Activated naive CD4-positive, alpha-beta T cell treated with anti-CD3 and anti-CD28 coated beads for 36 hours (primary cell): ENCODE measurements around the gene TFPT. TPM values are rescaled to one million over a fixed set of nuclear protein-coding genes. Genes with fewer than 3 reads are reported as not detected.

ENCODE experiments used
- CTCF ChIA-PET: fragments of 350-600 bp; sonication (Branson Sonifier 250); formaldehyde crosslinking; loops from one replicate; lab custom pipeline; 2021; ENCODE audit warnings: antibody characterized with exemption; lab: Charles Lee
- DNase-seq: peaks from one replicate; pipeline ENCODE4 v3.0.0-alpha.2; 2020
- H3K27ac Mint-ChIP-seq: one replicate; pipeline ENCODE4 v1.8.0; 2021; ENCODE audit warnings: mild to moderate bottlenecking, mixed read lengths
- H3K27me3 Mint-ChIP-seq: one replicate; pipeline ENCODE4 v1.8.0; 2021; ENCODE audit warnings: low read depth, mixed read lengths
- H3K36me3 Mint-ChIP-seq: one replicate; pipeline ENCODE4 v1.8.0; 2021; ENCODE audit warnings: low read depth, mixed read lengths
- H3K4me1 Mint-ChIP-seq: one replicate; pipeline ENCODE4 v1.8.0; 2021; ENCODE audit warnings: low read depth, mixed read lengths
- H3K4me3 Mint-ChIP-seq: one replicate; pipeline ENCODE4 v1.8.0; 2021; ENCODE audit warnings: mild to moderate bottlenecking, moderate library complexity, mixed read lengths
- H3K9me3 Mint-ChIP-seq: one replicate; pipeline ENCODE4 v1.8.0; 2021; ENCODE audit warnings: mixed read lengths
- intact Hi-C: fragments of 100-400 bp; cut with micrococcal nuclease; formaldehyde crosslinking; loops from one replicate; pipeline ENCODE4 v1.15.1; 2023
- total RNA-seq, 2 experiments: library from RNA; stranded (reverse); gene quantifications; one replicate each; pipeline ENCODE4 v1.2.3, GENCODE V29; 2021

Gene TFPT
- total RNA-seq, 2 experiments from 2014 or later, result 17.0 to 17.3 TPM

GRCh38 chr19:54128796-54129616, 13.5 kb upstream of the TFPT start:
- H3K4me1 Mint-ChIP-seq, result no peaks in the 10 kb centered on the region
- no peaks in the 10 kb centered on the region for H3K27me3 Mint-ChIP-seq
- peaks cover 15% of the 10 kb centered on the region for H3K36me3 Mint-ChIP-seq
- intact Hi-C loops, result no loop called here
- CTCF ChIA-PET, result no interaction called here
- H3K4me3 Mint-ChIP-seq, result no peak overlapping the region
- no peak for DNase-seq
- H3K9me3 Mint-ChIP-seq, result no peaks in the 10 kb centered on the region
- no peak overlapping the region for H3K27ac Mint-ChIP-seq

DNA sequence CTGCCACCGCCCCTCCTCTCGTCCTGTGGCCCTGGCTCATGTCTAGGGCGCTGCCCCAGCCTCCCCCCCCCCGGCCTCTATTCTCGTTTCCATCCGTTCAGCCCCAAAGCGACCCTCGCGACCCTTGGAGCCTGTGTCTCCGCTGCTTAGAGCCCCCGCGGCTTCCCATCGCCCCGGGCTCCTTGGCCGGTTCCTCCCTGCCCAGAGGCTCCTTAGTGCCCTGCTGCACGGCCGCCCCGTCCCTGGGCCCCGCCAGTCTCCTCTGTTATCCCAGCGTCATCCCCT, 12.9 kb upstream of the TFPT start:
- H3K27me3 Mint-ChIP-seq, result no peaks in the 10 kb centered on the region
- no peaks in the 10 kb centered on the region for H3K9me3 Mint-ChIP-seq
- H3K27ac Mint-ChIP-seq, result no peak overlapping the region
- no peak overlapping the region for H3K4me3 Mint-ChIP-seq
- no peak for DNase-seq
- CTCF ChIA-PET, result no interaction called here
- H3K4me1 Mint-ChIP-seq, result no peaks in the 10 kb centered on the region
- peaks cover 17% of the 10 kb centered on the region for H3K36me3 Mint-ChIP-seq
- intact Hi-C loops, result no loop called here

DNA sequence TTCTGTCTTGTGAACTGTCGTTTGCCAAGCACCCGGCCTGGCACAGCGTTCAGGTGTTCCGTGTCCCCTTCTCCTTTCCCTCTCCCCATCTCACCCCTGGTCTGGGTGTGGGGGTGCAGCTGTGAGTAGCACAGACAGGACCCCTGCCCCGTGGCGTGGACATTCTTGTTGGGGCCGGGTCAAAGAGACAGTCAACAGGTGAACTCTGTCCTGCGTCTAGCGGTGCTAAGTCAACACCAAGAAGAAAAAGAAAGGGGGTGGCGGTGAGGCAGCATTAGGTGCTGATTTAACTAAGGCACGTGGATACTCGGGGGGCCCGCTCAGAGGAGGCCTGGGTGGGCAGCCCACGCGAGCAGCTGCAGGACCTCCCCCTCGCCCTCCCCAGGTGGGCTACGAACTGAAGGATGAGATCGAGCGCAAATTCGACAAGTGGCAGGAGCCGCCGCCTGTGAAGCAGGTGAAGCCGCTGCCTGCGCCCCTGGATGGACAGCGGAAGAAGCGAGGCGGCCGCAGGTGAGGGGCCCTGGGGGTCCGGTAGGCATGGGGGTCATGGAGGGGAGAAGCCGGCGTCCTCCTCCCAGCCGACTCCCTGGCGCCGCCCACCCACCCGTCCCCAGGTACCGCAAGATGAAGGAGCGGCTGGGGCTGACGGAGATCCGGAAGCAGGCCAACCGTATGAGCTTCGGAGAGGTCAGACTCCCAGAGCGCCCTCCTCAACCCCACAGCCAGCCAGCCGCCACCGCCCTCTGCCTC, 12.4 kb upstream of the TFPT start:
- Mint-ChIP-seq H3K9me3 (no peaks in the 10 kb centered on the region), H3K27ac (no peak overlapping the region), H3K27me3 (no peaks in the 10 kb centered on the region), H3K4me3 (no peak overlapping the region), H3K36me3 (peaks cover 19% of the 10 kb centered on the region), H3K4me1 (no peaks in the 10 kb centered on the region)
- intact Hi-C loops, result no loop called here
- no peak for DNase-seq
- CTCF ChIA-PET, result no interaction called here

DNA sequence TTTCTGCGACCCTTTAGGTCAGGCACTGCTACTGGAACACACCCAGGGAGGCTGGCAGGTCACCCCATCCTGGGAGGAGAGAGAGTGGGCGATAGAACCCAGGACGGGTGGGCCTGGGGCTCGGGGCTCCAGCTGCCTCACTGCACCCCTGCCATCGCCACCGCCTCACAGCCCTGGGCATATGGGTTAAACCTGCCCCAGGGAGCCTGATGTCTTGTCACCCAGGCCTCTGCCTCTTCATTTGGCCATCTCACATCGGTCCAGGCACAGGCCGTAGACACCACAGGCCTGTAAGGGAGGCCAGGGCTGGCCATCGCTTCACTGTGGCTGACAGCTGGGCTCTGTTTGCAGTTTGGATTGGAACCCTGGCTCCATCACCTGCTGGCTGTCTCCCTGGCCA, 10.3 kb upstream of the TFPT start:
- peaks cover 28% of the 10 kb centered on the region for H3K36me3 Mint-ChIP-seq
- CTCF ChIA-PET, result no interaction called here
- intact Hi-C loops, result no loop called here
- no peaks in the 10 kb centered on the region for H3K9me3 Mint-ChIP-seq
- no peaks in the 10 kb centered on the region for H3K27me3 Mint-ChIP-seq
- no peak overlapping the region for H3K27ac Mint-ChIP-seq
- H3K4me1 Mint-ChIP-seq, result no peaks in the 10 kb centered on the region
- no peak overlapping the region for H3K4me3 Mint-ChIP-seq
- no peak for DNase-seq

- intact Hi-C loops, result no loop called here
- no peaks in the 10 kb centered on the region for H3K9me3 Mint-ChIP-seq
- CTCF ChIA-PET, result no interaction called here
- H3K4me3 Mint-ChIP-seq, result no peak overlapping the region
- no peaks in the 10 kb centered on the region for H3K27me3 Mint-ChIP-seq
- no peak for DNase-seq
- no peaks in the 10 kb centered on the region for H3K4me1 Mint-ChIP-seq
- H3K27ac Mint-ChIP-seq, result no peak overlapping the region
- H3K36me3 Mint-ChIP-seq, result peaks cover 30% of the 10 kb centered on the region
Observed at GRCh38 chr19:54124393-54124792, 8.9 kb upstream of the TFPT start.

- CTCF ChIA-PET, result no interaction called here
Observed at GRCh38 chr19:54123682-54124081, 8.2 kb upstream of the TFPT start.

DNA sequence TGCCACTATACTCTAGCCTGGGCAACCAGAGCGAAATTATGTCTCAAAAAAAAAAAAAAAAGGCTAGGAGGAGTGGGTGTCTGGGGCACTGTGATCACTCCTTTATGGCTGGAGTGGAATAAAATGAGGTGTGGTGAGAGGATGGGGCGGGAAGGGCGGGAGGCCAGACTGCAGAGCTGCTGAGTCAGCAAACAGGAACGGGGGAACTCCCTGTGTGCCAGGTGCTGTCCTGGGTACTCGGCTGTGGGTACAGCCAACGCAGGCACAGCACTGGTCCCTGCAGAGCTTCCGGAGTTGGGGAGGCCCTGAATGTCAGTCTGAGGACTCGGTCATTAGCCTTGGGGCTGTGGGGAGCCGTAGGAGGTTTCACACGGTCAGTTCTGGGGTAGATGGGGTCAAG, 5.8 kb upstream of the TFPT start:
- Mint-ChIP-seq H3K4me3 (no peak overlapping the region), H3K27ac (no peak overlapping the region), H3K4me1 (peaks cover 13% of the 10 kb centered on the region), H3K9me3 (no peaks in the 10 kb centered on the region), H3K27me3 (no peaks in the 10 kb centered on the region), H3K36me3 (peaks cover 22% of the 10 kb centered on the region)
- CTCF ChIA-PET, result no interaction called here
- DNase-seq, result no peak
- intact Hi-C loops, result no loop called here

More at GRCh38 chr19:54123682-54124081, 8.2 kb upstream of the TFPT start:
- no peaks in the 10 kb centered on the region for H3K27me3 Mint-ChIP-seq
- intact Hi-C loops, result no loop called here
- peaks cover 29% of the 10 kb centered on the region for H3K36me3 Mint-ChIP-seq
- H3K4me3 Mint-ChIP-seq, result no peak overlapping the region
- H3K27ac Mint-ChIP-seq, result no peak overlapping the region
- no peaks in the 10 kb centered on the region for H3K9me3 Mint-ChIP-seq
- no peaks in the 10 kb centered on the region for H3K4me1 Mint-ChIP-seq
- DNase-seq, result no peak

DNA sequence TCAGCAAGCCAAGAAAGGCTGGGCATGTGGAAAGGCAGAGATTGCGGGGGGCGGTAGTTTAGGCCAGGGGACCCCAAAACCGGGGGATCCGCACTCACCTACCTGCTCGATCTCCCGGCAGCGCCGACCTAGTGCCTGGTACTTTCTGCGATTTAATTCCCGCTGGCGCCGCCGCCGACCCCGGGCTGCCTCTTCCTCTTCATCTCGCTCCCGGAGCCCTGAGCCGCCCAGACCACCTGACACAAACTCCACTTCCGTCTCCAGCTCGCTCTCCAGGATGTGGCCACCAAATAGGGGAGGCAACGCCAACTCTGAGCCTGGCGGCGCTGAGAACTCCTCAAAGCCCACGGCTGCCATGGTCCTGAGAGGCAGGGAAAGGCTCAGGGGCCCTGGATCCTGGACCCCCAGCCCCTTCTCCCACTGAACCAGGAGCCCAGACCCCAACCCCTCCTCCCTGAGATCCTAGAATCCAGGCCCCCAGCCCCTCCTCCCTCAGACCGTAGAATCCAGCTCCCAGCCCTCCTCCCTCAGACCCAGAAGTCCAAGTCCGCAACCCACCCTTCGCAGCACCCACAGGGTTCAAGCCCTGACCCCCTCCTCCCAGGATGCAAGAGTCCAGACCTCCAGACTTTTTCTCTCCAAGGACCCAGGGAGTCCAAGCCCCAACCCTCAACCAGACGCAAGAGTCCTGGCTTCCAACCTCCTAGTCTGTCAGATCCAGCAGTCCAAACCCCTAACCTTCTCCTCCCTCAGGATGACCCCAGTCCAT, 933 bp downstream of the TFPT start:
- H3K4me3 Mint-ChIP-seq, result peak overlapping the region; percentile 90
- H3K27me3 Mint-ChIP-seq, result no peaks in the 10 kb centered on the region
- H3K36me3 Mint-ChIP-seq, result peaks cover 29% of the 10 kb centered on the region
- H3K9me3 Mint-ChIP-seq, result no peaks in the 10 kb centered on the region
- CTCF ChIA-PET, result no interaction called here
- intact Hi-C loops, result loop anchor here (1.0 to 5.0 kb wide), 6 partner anchors 12 to 348 kb away; partner anchors contain the start of genes CNOT3, LENG1, LENG8 and LENG9
- H3K4me1 Mint-ChIP-seq, result peaks cover 33% of the 10 kb centered on the region
- peak overlapping the region; percentile 97 for H3K27ac Mint-ChIP-seq
- DNase-seq, result peak; percentile 70

GRCh38 chr19:54109651-54110050, 5.8 kb downstream of the TFPT start:
- Mint-ChIP-seq H3K27me3 (no peaks in the 10 kb centered on the region), H3K4me1 (peaks cover 26% of the 10 kb centered on the region), H3K27ac (no peak overlapping the region), H3K9me3 (no peaks in the 10 kb centered on the region), H3K4me3 (no peak overlapping the region), H3K36me3 (peaks cover 37% of the 10 kb centered on the region)
- CTCF ChIA-PET, result no interaction called here
- no peak for DNase-seq
- intact Hi-C loops, result no loop called here

DNA sequence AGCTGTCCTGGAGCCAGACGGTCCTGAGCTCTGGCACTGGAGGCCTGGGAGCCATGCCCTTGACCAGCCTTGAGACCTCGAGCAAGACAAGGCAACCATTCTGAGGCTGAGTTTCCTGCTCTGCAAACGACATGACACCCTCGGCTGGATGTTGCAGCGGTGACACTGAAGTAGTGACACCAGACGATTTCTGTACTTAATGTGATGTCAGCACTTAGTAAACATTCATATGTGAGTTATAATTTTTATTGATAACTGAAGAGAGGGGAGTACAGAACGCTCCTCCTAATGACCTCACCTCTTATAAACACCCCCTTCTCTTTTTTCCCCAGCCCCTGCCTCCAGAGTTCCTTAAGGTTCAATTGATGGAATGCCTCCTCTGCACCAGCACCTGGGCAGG, 7.0 kb downstream of the TFPT start:
- intact Hi-C loops, result no loop called here
- Mint-ChIP-seq H3K4me1 (peaks cover 28% of the 10 kb centered on the region), H3K4me3 (no peak overlapping the region), H3K27me3 (no peaks in the 10 kb centered on the region), H3K27ac (no peak overlapping the region), H3K36me3 (peaks cover 31% of the 10 kb centered on the region), H3K9me3 (no peaks in the 10 kb centered on the region)
- CTCF ChIA-PET, result no interaction called here
- no peak for DNase-seq

GRCh38 chr19:54107876-54108490, 7.5 kb downstream of the TFPT start:
- H3K27ac Mint-ChIP-seq, result no peak overlapping the region
- no peak overlapping the region for H3K4me3 Mint-ChIP-seq
- H3K27me3 Mint-ChIP-seq, result no peaks in the 10 kb centered on the region
- peaks cover 30% of the 10 kb centered on the region for H3K4me1 Mint-ChIP-seq
- peaks cover 27% of the 10 kb centered on the region for H3K36me3 Mint-ChIP-seq
- DNase-seq, result peak; percentile 1
- no peaks in the 10 kb centered on the region for H3K9me3 Mint-ChIP-seq
- intact Hi-C loops, result no loop called here
- CTCF ChIA-PET, result no interaction called here

DNA sequence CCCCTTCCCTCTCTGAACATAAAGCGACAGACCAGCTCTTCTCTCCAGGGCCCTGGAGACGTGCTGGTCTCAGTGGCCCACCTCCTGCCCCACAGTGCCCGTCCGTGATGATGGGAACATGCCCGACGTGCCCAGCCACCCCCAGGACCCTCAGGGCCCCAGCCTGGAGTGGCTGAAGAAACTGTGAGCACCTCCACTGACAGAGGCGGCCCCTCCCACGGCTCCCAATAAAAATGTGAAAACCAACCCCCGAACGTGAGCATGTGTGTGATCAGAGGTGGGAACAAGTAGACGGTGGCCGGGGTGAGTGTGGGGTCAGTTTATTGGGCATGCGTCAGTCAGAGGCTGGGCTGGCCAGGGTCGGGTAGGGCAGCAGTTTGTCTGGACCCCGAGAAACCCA, 8.7 kb downstream of the TFPT start:
- Mint-ChIP-seq H3K27ac (no peak overlapping the region), H3K4me1 (peaks cover 36% of the 10 kb centered on the region), H3K4me3 (no peak overlapping the region), H3K9me3 (no peaks in the 10 kb centered on the region), H3K36me3 (peaks cover 24% of the 10 kb centered on the region), H3K27me3 (no peaks in the 10 kb centered on the region)
- no peak for DNase-seq
- CTCF ChIA-PET, result no interaction called here
- intact Hi-C loops, result no loop called here
